Measurements from ENCODE around the gene TCF15. TPM values are rescaled to one million over a fixed set of nuclear protein-coding genes. Genes with fewer than 3 reads are reported as not detected.

Gene TCF15
- total and polyA plus RNA-seq, 3 experiments from 2014 or later: not detected

DNA sequence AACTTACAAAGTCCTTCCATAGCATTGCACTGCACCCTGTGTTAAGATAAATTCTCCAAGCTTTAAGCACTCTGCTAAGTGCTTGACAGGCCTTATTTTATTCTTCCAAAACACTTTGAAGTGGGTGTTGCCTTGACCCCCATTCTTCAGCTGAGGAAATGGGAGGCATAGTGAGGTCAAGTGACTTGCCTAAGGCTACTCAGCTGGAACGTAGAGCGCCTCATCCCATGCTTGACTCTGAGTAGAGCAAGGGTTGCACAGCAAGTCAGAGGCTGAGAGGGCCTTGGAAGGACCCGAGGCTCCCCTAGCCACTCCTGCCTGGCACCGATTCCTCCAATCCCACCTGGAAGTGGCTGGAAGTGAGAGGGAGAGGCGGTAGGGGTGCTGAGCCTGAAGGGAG lies 46.9 kb downstream of the TCF15 start:
- Mint-ChIP-seq H3K4me1 (peaks cover 0 to 4% (median 0%) of the 10 kb centered on the region in 3 donors), H3K36me3 (no peaks in the 10 kb centered on the region), H3K4me3 (no peak overlapping the region), H3K9me3 (no peaks in the 10 kb centered on the region), H3K27ac (no peak overlapping the region), H3K27me3 (peaks cover 17 to 36% of the 10 kb centered on the region in 2 donors)
- H3K36me3 ChIP-seq (ENCODE audit: insufficient read depth, low read length): no peaks in the 10 kb centered on the region
- no peak overlapping the region for H3K4me3 ChIP-seq (ENCODE audit: low read length)
- H3K9me3 ChIP-seq (ENCODE audit: low read length): no peaks in the 10 kb centered on the region
- no peak overlapping the region for H3K27ac ChIP-seq (ENCODE audit: low read depth, low read length)
- ChIA-PET POLR2A (no interaction called here), CTCF (interaction anchor here (0.9 kb wide), 1 partner anchor 17 kb away, joined by 3 read pairs; no protein-coding TSS in a partner anchor)
- H3K4me1 ChIP-seq (ENCODE audit: insufficient read depth, low read length): no peaks in the 10 kb centered on the region
- no peaks in the 10 kb centered on the region for H3K27me3 ChIP-seq (ENCODE audit: insufficient read depth, low read length, poor library complexity, severe bottlenecking)
- no peak for DNase-seq

GRCh38 chr20:562232-562897 lies 47.7 kb downstream of the TCF15 start:
- H3K27ac ChIP-seq (ENCODE audit: low read depth, low read length): no peak overlapping the region
- POLR2A ChIA-PET: no interaction called here
- peaks cover 0 to 4% (median 0%) of the 10 kb centered on the region in 3 donors for H3K4me1 Mint-ChIP-seq

DNA sequence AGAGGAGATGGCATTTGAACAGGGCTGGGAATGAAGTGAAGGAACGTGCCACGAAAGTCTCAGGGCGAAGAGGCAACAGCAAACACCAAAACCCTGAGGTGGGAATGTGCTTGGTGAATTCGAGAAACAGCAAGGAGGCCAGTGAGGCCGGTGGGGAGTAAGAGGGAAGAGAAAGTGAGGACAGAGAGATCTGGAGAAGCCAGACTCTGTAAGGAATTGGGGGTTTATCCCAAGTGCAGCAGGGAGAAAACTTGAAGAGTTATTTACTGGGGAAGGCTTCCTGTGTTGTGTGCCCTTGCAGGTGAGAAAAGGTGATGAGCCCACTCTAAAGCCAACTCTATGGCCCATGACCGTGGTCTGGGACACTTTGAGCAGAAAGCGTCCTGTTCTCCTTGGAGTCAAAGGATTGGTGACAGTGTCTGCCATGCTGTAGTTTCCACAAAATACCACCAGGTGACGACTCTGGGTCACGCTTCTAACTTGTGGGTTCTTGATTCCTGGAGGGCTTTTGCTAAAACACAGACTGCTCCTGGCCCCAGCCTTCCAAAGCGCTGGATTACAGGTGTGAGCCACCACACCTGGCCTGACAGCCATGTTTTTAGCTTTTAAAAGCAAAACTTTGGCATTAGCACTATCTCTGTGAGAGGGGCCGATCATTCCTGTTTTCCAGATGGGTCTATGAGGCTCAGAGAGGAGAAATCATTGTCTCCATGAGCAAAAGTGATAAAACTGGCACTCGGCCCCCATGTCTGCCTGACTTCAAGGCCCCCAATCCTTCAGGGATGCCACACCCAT lies 48.5 kb downstream of the TCF15 start:
- Histone ChIP-seq H3K4me3 (ENCODE audit: low read length) (no peak overlapping the region), H3K27ac (ENCODE audit: low read depth, low read length) (no peak overlapping the region), H3K27me3 (ENCODE audit: insufficient read depth, low read length, poor library complexity, severe bottlenecking) (no peaks in the 10 kb centered on the region), H3K36me3 (ENCODE audit: insufficient read depth, low read length) (no peaks in the 10 kb centered on the region), H3K9me3 (ENCODE audit: low read length) (no peaks in the 10 kb centered on the region), H3K4me1 (ENCODE audit: insufficient read depth, low read length) (no peaks in the 10 kb centered on the region)
- Mint-ChIP-seq H3K27me3 (peaks cover 11 to 26% of the 10 kb centered on the region in 2 donors), H3K4me1 (peaks cover 0 to 4% (median 0%) of the 10 kb centered on the region in 3 donors), H3K4me3 (no peak overlapping the region), H3K9me3 (no peaks in the 10 kb centered on the region), H3K27ac (peak overlapping the region in 1 of 8 donors; percentile 40), H3K36me3 (no peaks in the 10 kb centered on the region)
- CTCF ChIA-PET: interaction anchor here (1.1 kb wide), 2 partner anchors 84 to 106 kb away, joined by 3 read pairs; no protein-coding TSS in a partner anchor
- POLR2A ChIA-PET: no interaction called here
- peak in 1 of 5 donors; percentile 14 for DNase-seq

More at GRCh38 chr20:562232-562897, 47.7 kb downstream of the TCF15 start:
- no peak overlapping the region for H3K4me3 Mint-ChIP-seq
- Histone ChIP-seq H3K9me3 (ENCODE audit: low read length) (no peaks in the 10 kb centered on the region), H3K4me3 (ENCODE audit: low read length) (no peak overlapping the region), H3K27me3 (ENCODE audit: insufficient read depth, low read length, poor library complexity, severe bottlenecking) (no peaks in the 10 kb centered on the region), H3K4me1 (ENCODE audit: insufficient read depth, low read length) (no peaks in the 10 kb centered on the region), H3K36me3 (ENCODE audit: insufficient read depth, low read length) (no peaks in the 10 kb centered on the region)
- no peak for DNase-seq
- H3K36me3 Mint-ChIP-seq: no peaks in the 10 kb centered on the region
- CTCF ChIA-PET: interaction anchor here (0.9 to 1.1 kb wide), 2 partner anchors 16 to 105 kb away, joined by 3 read pairs; no protein-coding TSS in a partner anchor
- no peaks in the 10 kb centered on the region for H3K9me3 Mint-ChIP-seq
- peaks cover 17 to 33% of the 10 kb centered on the region in 2 donors for H3K27me3 Mint-ChIP-seq
- no peak overlapping the region for H3K27ac Mint-ChIP-seq

GRCh38 chr20:560680-561079 lies 49.4 kb downstream of the TCF15 start:
- no peaks in the 10 kb centered on the region for H3K9me3 Mint-ChIP-seq
- ChIA-PET POLR2A (no interaction called here), CTCF (interaction anchor here (1.1 kb wide), 1 partner anchor 85 kb away, joined by 3 read pairs; no protein-coding TSS in a partner anchor)
- no peaks in the 10 kb centered on the region for H3K36me3 ChIP-seq (ENCODE audit: insufficient read depth, low read length)
- no peak overlapping the region for H3K27ac ChIP-seq (ENCODE audit: low read depth, low read length)
- no peaks in the 10 kb centered on the region for H3K27me3 ChIP-seq (ENCODE audit: insufficient read depth, low read length, poor library complexity, severe bottlenecking)
- H3K27ac Mint-ChIP-seq: no peak overlapping the region
- peaks cover 12 to 27% of the 10 kb centered on the region in 2 donors for H3K27me3 Mint-ChIP-seq
- H3K4me1 Mint-ChIP-seq: peaks cover 0 to 4% (median 0%) of the 10 kb centered on the region in 3 donors
- no peak overlapping the region for H3K4me3 Mint-ChIP-seq
- H3K9me3 ChIP-seq (ENCODE audit: low read length): no peaks in the 10 kb centered on the region
- H3K36me3 Mint-ChIP-seq: no peaks in the 10 kb centered on the region
- DNase-seq: no peak
- no peaks in the 10 kb centered on the region for H3K4me1 ChIP-seq (ENCODE audit: insufficient read depth, low read length)
- no peak overlapping the region for H3K4me3 ChIP-seq (ENCODE audit: low read length)

GRCh38 chr20:558117-558516 lies 52.0 kb downstream of the TCF15 start:
- no peaks in the 10 kb centered on the region for H3K4me1 ChIP-seq (ENCODE audit: insufficient read depth, low read length)
- no peak overlapping the region for H3K4me3 ChIP-seq (ENCODE audit: low read length)
- H3K27ac Mint-ChIP-seq: no peak overlapping the region
- CTCF ChIA-PET: no interaction called here
- POLR2A ChIA-PET: no interaction called here
- H3K27me3 ChIP-seq (ENCODE audit: insufficient read depth, low read length, poor library complexity, severe bottlenecking): no peaks in the 10 kb centered on the region
- peaks cover 0 to 4% (median 0%) of the 10 kb centered on the region in 3 donors for H3K4me1 Mint-ChIP-seq
- no peak overlapping the region for H3K27ac ChIP-seq (ENCODE audit: low read depth, low read length)
- H3K9me3 Mint-ChIP-seq: no peaks in the 10 kb centered on the region
- no peak overlapping the region for H3K4me3 Mint-ChIP-seq
- DNase-seq: no peak
- H3K36me3 ChIP-seq (ENCODE audit: insufficient read depth, low read length): no peaks in the 10 kb centered on the region
- H3K9me3 ChIP-seq (ENCODE audit: low read length): no peaks in the 10 kb centered on the region
- H3K27me3 Mint-ChIP-seq: peaks cover 18 to 47% of the 10 kb centered on the region in 2 donors
- no peaks in the 10 kb centered on the region for H3K36me3 Mint-ChIP-seq

- Mint-ChIP-seq H3K36me3 (no peaks in the 10 kb centered on the region), H3K27me3 (peaks cover 22 to 52% of the 10 kb centered on the region in 2 donors), H3K27ac (no peak overlapping the region), H3K9me3 (no peaks in the 10 kb centered on the region), H3K4me1 (peaks cover 0 to 4% (median 0%) of the 10 kb centered on the region in 3 donors), H3K4me3 (no peak overlapping the region)
- CTCF ChIA-PET: no interaction called here
- Histone ChIP-seq H3K4me3 (ENCODE audit: low read length) (no peak overlapping the region), H3K27me3 (ENCODE audit: insufficient read depth, low read length, poor library complexity, severe bottlenecking) (no peaks in the 10 kb centered on the region), H3K36me3 (ENCODE audit: insufficient read depth, low read length) (no peaks in the 10 kb centered on the region), H3K4me1 (ENCODE audit: insufficient read depth, low read length) (no peaks in the 10 kb centered on the region), H3K27ac (ENCODE audit: low read depth, low read length) (no peak overlapping the region), H3K9me3 (ENCODE audit: low read length) (no peaks in the 10 kb centered on the region)
- POLR2A ChIA-PET: no interaction called here
- no peak for DNase-seq
Observed at GRCh38 chr20:556984-557383, 53.1 kb downstream of the TCF15 start.

- H3K4me1 ChIP-seq (ENCODE audit: insufficient read depth, low read length): no peaks in the 10 kb centered on the region
- Mint-ChIP-seq H3K4me3 (no peak overlapping the region), H3K27ac (no peak overlapping the region), H3K9me3 (no peaks in the 10 kb centered on the region), H3K36me3 (no peaks in the 10 kb centered on the region), H3K27me3 (peaks cover 28 to 53% of the 10 kb centered on the region in 2 donors), H3K4me1 (no peaks in the 10 kb centered on the region)
- ChIA-PET CTCF (no interaction called here), POLR2A (no interaction called here)
- DNase-seq: no peak
- H3K4me3 ChIP-seq (ENCODE audit: low read length): no peak overlapping the region
- H3K36me3 ChIP-seq (ENCODE audit: insufficient read depth, low read length): no peaks in the 10 kb centered on the region
- H3K9me3 ChIP-seq (ENCODE audit: low read length): no peaks in the 10 kb centered on the region
- no peak overlapping the region for H3K27ac ChIP-seq (ENCODE audit: low read depth, low read length)
- H3K27me3 ChIP-seq (ENCODE audit: insufficient read depth, low read length, poor library complexity, severe bottlenecking): no peaks in the 10 kb centered on the region
Observed at GRCh38 chr20:555976-556385, 54.1 kb downstream of the TCF15 start.

Data from CD8-positive, alpha-beta memory T cell (primary cell).